ENCODE data around the gene PPP1R8. TPM values are rescaled to one million over a fixed set of nuclear protein-coding genes. Genes with fewer than 3 reads are reported as not detected.

The PPP1R8 gene
- total and polyA plus RNA-seq, 8 donors, result 31.1 to 56.3 (median 48.8) TPM

DNA sequence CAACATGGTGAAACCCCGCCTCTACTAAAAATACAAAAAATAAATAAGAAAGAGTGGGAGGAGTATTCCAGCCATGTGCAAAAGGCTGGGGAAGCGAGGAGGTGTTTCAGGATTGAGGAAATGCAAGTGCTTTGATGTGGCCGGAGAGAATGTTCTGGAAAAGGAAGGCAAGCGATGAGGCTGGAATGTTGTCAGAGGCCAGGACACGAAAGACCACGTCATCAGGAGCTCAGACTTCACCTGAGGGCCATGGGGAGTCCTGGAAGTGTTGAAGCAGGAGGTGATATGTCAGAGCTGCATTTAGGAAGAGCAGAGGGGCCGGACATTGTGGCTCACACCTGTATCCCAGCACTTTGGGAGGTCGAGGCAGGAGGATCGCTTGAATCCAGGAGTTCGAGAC lies 30.9 kb downstream of the PPP1R8 start:
- Histone ChIP-seq H3K27ac (no peak overlapping the region), H3K4me1 (peaks cover 6 to 63% of the 10 kb centered on the region in 2 donors), H3K9me3 (no peaks in the 10 kb centered on the region), H3K4me3 (no peak overlapping the region), H3K27me3 (no peaks in the 10 kb centered on the region), H3K36me3 (no peaks in the 10 kb centered on the region)
- intact Hi-C loops (cut with DNase I), result no loop called here
- ATAC-seq (no peak), DNase-seq (no peak)
- TF ChIP-seq, protein P1, sequence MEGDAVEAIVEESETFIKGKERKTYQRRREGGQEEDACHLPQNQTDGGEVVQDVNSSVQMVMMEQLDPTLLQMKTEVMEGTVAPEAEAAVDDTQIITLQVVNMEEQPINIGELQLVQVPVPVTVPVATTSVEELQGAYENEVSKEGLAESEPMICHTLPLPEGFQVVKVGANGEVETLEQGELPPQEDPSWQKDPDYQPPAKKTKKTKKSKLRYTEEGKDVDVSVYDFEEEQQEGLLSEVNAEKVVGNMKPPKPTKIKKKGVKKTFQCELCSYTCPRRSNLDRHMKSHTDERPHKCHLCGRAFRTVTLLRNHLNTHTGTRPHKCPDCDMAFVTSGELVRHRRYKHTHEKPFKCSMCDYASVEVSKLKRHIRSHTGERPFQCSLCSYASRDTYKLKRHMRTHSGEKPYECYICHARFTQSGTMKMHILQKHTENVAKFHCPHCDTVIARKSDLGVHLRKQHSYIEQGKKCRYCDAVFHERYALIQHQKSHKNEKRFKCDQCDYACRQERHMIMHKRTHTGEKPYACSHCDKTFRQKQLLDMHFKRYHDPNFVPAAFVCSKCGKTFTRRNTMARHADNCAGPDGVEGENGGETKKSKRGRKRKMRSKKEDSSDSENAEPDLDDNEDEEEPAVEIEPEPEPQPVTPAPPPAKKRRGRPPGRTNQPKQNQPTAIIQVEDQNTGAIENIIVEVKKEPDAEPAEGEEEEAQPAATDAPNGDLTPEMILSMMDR (IDR thresholded peaks at IDR 0.05), result no peak

DNA sequence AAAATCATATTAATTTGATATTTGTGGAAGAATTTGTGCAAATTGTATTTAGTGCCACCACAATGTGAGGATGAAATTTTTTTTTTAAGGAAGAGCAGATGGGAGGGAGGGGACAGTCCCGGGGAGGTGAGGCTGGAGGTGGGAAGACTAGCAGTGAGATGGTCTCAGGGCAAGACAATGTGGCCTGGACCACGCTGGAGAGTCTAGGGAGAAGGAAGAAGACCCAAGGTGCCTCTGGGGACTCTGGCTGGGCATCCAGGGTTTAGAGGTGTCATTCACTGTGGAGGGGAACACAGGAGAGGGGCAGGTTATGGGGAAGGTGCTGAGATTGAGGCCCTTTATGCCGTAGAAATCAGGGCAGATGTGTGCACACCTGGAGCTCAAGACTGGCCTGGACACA lies 31.4 kb downstream of the PPP1R8 start:
- TF ChIP-seq, protein P1 (IDR thresholded peaks at IDR 0.05), result no peak
- Histone ChIP-seq H3K4me1 (peaks cover 6 to 63% of the 10 kb centered on the region in 2 donors), H3K9me3 (no peaks in the 10 kb centered on the region), H3K36me3 (no peaks in the 10 kb centered on the region), H3K27ac (peak overlapping the region; percentile 65 to 96), H3K4me3 (peak overlapping the region in 1 of 2 donors; percentile 27), H3K27me3 (no peaks in the 10 kb centered on the region)
- no peak for ATAC-seq
- intact Hi-C loops (cut with DNase I), result no loop called here
- DNase-seq, result no peak

DNA sequence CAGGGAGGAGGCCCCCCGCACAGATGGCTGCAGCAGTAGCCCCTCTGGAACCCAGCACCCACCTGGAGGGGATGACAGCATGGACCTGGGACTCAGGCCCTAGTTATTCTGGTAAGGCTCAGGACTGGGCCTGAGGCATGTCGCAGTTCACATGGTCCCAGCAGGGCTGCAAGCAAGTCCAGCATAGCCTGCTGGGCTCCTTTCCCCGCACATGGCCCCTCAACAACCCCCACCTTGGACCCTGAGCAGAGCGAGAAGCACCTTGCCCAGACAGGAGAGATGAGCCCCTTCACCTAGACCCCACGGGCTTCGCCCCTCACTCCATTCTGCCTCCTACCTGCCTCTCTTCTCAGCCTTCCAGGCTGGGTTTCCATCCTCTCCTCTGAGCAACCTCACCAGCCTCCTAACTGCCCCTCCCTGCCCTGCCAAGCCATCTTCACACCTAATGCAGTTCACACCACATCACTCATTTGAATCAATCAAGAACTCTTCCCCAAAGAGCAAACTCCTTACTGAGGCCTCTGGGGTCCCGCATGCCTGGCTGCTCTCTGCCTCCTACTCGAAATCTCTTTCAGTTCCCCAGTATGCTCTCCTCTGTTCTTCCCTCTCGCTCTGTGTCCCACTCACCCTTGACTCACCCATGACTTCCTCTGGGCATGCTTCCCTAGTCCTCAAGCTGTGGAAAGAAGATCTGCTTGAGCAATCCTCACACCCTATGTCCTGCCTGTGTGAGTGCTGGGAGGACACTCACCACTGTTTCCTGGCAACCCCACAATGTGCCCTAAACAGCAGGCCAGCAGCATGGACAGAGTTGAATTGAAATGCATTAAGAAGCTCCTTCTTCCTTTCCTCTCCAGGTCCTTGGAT lies 32.3 kb downstream of the PPP1R8 start:
- peaks cover 6 to 64% of the 10 kb centered on the region in 2 donors for H3K4me1 ChIP-seq
- no peaks in the 10 kb centered on the region for H3K36me3 ChIP-seq
- peak overlapping the region in 1 of 2 donors; percentile 27 for H3K4me3 ChIP-seq
- H3K27ac ChIP-seq, result peak overlapping the region; percentile 79 to 96
- peak; percentile 80 for ATAC-seq
- no peaks in the 10 kb centered on the region for H3K9me3 ChIP-seq
- no peaks in the 10 kb centered on the region for H3K27me3 ChIP-seq
- intact Hi-C loops (cut with DNase I), result no loop called here
- DNase-seq, result peak in 2 of 4 donors; percentile 75 to 85
- TF ChIP-seq, protein P1 (IDR thresholded peaks at IDR 0.05), result no peak

DNA sequence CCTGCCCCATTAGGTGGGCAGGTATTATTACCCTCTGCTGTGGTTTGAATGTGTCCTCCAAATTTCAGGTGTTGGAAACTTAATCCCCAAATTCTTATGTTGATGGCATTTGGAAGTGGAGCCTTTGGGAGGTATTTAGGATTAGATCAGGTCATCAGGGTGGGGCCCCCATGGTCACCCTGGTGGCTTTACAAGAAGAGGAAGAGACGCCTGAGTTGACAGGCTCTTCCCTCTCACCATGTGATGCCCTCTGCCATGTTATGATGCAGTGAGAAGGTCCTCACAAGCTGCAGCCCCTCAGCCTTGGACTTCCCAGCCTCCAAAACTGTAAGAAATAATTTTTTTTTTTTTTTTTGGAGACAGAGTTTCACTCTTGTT lies 32.9 kb downstream of the PPP1R8 start:
- peaks cover 1 to 64% of the 10 kb centered on the region in 2 donors for H3K4me1 ChIP-seq
- ATAC-seq (peak; percentile 61), DNase-seq (peak in 1 of 4 donors; percentile 73)
- intact Hi-C loops (cut with DNase I), result no loop called here
- H3K27me3 ChIP-seq, result no peaks in the 10 kb centered on the region
- H3K9me3 ChIP-seq, result no peaks in the 10 kb centered on the region
- no peak overlapping the region for H3K4me3 ChIP-seq
- TF ChIP-seq, protein P1 (IDR thresholded peaks at IDR 0.05), result no peak
- H3K27ac ChIP-seq, result peak overlapping the region; percentile 79 to 96
- H3K36me3 ChIP-seq, result no peaks in the 10 kb centered on the region

DNA sequence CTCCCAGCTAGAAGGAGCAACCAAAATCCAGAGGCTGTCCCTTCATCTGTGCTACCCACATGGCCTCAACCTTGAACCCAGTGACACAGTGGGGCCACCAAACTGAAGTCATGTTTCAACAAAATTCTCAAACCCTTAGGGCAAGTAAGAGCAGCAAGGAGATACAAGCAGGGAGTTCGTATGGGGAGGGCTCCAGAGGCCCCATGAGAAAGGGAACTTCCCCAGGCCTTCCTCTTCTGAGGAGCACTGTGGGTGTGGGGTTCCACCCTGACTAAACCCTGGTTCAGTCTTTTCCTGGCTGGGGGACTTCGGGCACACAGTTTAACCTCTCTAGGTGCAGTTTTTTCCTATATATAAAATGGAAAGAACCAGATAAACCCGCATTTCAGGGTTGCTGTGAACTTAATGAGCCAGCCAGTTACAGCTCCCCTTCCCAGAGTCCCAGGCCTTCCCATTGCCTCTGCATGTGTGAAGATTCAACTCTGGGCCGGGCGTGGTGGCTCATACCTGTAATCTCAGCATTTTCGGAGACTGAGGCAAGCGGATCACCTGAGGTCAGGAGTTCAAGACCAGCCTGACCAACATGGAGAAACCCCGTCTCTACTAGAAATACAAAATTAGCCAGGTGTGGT lies 33.8 kb downstream of the PPP1R8 start:
- H3K9me3 ChIP-seq, result no peaks in the 10 kb centered on the region
- no peak overlapping the region for H3K4me3 ChIP-seq
- H3K27ac ChIP-seq, result peak overlapping the region; percentile 79 to 96
- no peaks in the 10 kb centered on the region for H3K27me3 ChIP-seq
- DNase-seq (no peak), ATAC-seq (peak; percentile 56)
- peaks cover 0 to 64% of the 10 kb centered on the region in 2 donors for H3K4me1 ChIP-seq
- no peaks in the 10 kb centered on the region for H3K36me3 ChIP-seq
- intact Hi-C loops (cut with DNase I), result no loop called here
- TF ChIP-seq, protein P1 (IDR thresholded peaks at IDR 0.05), result no peak
